Erythroblast (primary cell): Measurements from ENCODE around the gene GATC.

Experiments
- GATA1 ChIP-seq: IDR thresholded peaks from 2 replicates; pipeline ENCODE4 v1.6.1; 2011; ENCODE audit warnings: low read depth, mild to moderate bottlenecking, control low read depth, low read length, moderate library complexity
- POLR2A ChIP-seq: IDR thresholded peaks from 2 replicates; pipeline ENCODE4 v1.6.1; 2011; ENCODE audit warnings: mild to moderate bottlenecking, low read length

DNA sequence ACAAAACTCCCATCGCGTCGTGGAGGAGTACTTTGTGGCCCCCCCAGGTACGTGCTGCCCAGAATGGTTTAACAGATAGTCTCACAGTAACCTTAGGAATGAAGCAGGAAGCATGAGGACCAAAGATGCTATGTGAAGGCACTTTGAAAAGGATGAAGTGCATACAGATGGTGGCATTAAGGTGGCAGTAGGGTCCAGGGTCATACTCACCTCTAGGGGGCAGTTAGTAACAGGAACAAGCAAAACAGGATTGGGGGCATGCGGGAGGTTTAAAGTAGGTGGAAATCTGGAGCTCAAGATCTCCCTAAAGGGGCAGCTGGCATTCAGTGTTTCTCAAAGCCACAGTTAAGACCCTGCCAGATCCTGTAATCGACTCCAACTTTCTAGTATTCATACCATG, 10.9 kb downstream of the GATC start:
- TF ChIP-seq POLR2A (no peak), GATA1 (no peak)
